Endothelial cell of hepatic sinusoid (primary cell): ENCODE data around the gene ASAP3.

ENCODE experiments used
- in situ Hi-C: cut with HindIII; loops from 2 replicates; pipeline ENCODE4 v1.10.0; 2017; ENCODE audit warnings: low sequenced_read_pairs

ASAP3 gene

DNA sequence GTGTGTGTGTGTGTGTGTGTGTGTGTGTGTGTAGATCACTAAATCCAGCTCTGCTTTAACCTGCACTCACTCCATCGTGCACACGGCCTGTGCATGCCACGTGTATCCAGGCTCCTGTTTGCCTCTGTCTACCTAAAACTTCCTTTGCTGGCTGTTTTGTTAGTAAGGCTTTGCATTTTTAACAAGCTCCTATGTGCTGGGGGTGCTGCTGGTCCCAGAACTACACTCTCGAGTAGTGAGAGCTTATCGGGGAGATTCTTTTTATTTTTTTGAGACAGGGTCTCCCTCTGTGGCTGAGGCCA, 58.8 kb downstream of the ASAP3 start:
- in situ Hi-C loops, result loop anchor here (10.0 kb wide), 1 partner anchor 70 kb away; no protein-coding TSS in a partner anchor

DNA sequence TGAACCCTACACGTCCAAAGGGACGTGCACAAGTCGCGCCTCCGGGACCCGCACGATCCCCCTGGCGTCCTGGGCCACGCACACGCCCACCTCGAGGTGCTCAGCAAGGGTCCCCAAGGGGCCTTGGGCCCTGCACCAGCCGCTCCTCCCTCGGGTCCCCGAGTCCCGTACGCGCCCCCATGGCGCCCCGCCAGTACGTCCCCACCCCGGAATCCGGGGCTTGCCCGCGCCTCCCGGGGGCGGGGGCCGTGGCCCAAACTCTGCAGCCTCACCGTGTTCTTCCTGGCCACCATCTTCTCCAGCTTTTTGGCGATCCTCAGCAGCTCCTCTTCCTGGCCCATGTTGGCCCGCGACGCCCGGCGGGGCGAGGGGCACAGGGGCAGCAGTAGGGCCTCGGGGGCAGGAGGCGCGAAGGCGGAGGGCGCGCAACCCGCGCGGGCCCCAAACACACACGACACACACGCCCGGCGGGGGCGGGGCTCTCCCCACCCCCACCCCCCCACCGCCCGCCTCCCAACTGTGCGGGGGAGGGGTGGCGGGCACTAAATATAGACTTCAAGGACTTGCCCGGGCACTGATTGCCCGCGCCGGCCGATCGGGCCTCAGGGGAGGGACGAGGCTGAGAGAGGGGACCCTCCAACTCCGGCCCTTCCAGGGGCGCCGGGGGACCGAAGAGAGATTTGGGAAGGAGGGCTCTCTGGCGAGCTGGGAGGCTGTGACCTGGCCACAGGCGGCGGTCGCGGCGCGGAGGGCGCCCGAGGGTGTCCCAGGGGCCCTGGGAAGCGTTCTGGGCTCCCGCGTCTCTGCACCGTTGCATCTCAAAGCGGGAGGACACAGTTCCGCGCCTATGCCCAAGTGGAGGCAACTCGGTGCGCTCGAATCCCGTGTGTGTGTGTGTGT, 59.4 kb downstream of the ASAP3 start, which contains the start of gene TCEA3:
TCEA3 (minus strand) TSS at position 456 of the 900 bp plus-strand sequence; CDS start at position 341, 115 bp downstream.
- in situ Hi-C loops, result loop anchor here (5.0 to 10.0 kb wide), 2 partner anchors 70 to 82 kb away; partner anchors contain the start of gene HNRNPR

DNA sequence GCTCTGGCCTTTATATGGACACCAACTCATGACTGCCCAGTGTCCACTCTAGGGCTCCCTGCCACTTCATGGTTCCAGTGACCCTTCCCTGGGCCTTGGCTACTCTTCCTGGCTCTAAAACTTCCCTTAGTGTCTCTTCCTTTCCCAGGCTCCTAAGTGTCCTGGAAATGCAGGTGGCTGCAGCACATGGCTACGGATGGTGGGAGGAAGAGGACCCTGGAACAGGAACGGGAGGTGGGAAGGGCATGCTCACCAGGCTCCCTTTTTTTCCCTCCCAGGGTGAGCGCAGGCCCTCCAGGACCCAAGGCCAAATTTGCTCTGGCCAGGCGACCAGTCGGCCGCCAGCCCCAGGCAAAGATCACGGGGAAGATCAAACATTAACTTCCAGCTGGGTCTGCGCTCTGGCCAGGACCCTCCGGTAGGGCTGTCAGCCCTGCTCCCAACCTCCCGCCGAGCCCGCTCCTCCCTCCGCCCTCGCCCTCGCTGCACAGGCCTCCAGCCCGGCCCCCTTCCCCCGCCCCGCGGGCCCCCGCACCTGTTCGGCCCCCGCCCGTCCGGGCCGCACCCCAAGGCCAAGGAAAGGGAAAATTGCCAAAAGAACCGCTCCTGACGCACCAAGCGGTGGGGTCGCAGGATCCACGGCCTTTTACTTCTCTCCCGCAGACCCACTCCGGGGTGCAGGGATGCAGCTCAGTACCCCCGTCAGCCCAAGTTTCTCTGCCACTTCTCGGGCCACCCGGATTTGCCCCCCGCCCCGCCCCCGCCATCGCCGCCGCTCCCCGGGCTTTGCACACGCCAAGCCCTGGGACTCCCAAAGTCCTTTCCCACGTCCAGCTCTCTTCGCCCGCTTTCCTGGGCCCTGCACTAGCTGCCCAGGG, 60.3 kb downstream of the ASAP3 start:
- in situ Hi-C loops, result loop anchor here (5.0 to 10.0 kb wide), 2 partner anchors 71 to 81 kb away; partner anchors contain the start of gene HNRNPR

DNA sequence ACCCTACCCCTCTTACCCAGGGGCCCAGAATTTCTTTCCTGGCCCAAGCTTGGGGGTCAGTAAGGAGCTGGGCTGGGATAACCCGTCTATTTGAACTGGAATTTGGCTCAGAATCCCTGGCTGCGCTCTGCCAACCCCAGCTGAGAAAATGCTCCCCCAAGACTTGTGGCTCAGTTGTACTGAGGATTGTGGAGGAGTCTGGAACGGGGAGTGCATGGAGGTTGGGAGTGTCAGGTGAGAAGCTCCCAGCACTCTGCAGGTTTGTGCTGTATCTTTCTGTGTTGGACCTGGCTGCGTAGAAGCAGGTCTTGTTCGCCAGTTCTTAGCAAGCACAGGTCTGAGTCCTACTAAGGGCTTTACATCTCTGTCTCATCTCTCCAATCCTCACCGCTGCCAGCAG, 61.0 kb downstream of the ASAP3 start:
- in situ Hi-C loops, result loop anchor here (5.0 to 10.0 kb wide), 2 partner anchors 72 to 81 kb away; partner anchors contain the start of gene HNRNPR

DNA sequence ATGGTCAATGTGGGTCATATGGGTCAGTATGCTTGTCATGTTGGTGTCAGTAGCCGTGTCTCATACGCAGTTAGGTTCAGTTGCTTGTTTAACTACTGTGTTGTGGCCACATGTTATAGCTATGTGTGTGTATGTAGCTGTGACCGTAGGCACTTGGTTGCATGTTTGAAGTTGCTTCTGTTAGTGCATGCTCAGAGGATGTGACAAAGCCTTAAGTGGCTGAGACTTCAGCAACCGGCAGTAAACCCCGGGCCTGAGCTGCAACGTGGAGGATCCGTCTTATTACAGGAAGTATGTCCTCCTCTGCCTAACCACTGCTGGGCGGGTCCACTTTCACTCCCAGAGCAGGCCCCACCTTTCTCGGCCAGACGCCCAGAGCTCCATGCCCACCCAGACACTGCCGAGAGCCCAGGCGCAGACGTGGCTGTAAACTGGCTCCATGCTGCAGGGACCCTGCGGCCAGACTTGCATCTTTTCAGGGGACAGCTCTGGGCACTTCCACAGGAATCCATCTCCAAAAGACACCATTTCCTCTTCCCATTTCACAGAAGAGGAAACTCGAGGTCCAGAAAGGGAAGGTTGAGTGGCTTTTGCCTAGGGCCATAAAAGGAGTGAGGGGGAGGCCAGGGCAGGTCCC, 61.6 kb downstream of the ASAP3 start:
- in situ Hi-C loops, result loop anchor here (5.0 to 10.0 kb wide), 2 partner anchors 72 to 80 kb away; partner anchors contain the start of gene HNRNPR

DNA sequence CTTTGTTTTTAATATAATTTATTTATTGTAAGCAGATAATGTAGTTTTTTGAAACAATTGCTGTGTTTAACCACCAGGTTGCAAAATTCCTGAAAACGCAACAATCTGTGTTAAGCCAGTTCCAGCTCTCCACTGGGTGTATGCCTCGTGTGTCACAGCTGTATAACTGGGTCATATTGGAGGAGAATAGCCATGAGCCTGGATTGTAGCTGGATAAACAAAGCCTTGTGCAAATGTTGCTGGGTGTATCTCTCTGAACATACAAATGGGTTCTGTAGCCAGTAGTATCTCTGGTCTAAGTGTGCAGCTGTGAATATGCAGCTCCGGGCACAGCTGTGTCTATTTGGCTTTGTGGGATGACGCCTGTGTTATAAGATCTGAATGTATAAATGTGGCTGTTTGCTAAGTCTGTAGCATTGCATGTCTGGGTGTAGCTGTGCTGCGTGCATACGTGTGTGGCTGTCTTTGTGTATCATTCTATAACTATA, 62.2 kb downstream of the ASAP3 start:
- in situ Hi-C loops, result loop anchor here (5.0 to 10.0 kb wide), 2 partner anchors 73 to 79 kb away; partner anchors contain the start of gene HNRNPR

DNA sequence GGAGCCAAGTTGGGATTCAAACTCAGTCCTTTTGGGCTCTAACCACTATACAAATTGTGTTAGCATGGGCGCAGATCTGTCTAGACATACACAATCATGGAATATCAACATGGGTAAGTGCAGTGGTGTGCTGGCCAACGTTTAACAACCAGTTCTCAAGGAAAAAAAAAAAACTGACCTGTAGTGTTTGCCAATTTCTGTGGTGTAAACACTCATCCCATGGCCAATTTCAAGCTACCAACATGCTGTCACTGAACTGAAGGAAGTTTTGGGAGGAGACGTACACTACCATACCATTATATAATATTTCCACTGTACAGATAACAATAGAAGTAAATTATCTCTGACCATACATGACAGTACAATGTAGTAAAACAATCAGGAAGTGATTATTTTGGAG, 62.6 kb downstream of the ASAP3 start:
- in situ Hi-C loops, result loop anchor here (5.0 to 10.0 kb wide), 2 partner anchors 73 to 79 kb away; partner anchors contain the start of gene HNRNPR

DNA sequence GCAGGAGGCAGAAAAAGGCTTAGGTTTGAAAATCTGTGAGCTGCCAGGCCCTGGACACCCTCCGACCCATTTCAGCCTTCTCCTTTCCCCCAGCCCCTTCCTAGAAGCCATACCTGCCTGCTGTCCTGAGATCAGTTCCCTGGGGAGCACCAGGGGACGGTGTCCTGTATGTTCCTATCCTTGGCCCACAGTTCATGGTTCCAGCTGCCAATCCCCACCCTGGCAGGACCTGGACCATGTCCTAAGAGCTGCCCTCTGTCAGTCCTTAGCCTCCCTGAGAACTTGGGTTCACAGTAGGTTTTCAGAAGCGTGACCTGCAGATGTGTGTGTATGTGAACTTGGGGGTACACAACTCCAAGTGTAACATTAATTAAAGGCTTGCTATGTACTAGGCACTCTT, 63.2 kb downstream of the ASAP3 start:
- in situ Hi-C loops, result loop anchor here (5.0 to 10.0 kb wide), 2 partner anchors 74 to 78 kb away; partner anchors contain the start of gene HNRNPR

DNA sequence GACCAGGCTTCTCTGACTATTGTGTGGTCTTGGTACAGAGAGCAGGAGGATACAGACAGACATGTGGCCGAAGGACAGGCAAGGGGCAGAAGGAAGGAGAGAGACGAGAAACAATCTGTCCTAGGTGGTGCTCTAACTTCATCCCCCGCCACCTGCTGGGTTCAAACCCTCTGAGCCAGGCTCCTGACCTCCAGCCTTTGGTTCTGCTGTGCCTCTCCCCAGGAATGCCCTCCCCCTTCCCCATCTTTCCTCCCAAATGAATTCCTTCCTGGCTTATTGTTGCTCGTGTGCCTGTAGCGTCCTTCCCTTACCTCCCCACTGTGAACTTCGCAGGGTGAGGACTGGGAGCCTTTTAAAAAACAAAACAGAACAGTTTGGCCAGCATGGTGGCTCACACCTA, 64.8 kb downstream of the ASAP3 start:
- in situ Hi-C loops, result no loop called here

DNA sequence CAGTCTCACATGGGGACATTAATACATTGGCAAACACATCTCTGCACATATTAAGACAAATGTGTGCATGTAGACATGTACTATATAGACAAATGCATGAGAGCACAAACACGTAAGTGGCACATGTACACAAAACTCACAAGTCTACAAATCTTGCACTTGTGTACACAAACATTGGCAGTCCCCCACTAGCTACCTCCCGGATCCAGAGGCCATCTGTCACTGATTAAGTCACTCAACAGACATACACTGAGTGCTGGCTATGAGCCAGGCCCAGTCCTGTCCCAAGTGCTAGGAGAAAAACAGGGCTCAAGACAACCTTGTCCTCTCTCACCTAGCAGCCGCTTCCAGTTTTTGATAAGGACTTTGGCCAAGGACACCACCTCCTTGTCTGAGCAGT, 66.4 kb downstream of the ASAP3 start:
- in situ Hi-C loops, result no loop called here

DNA sequence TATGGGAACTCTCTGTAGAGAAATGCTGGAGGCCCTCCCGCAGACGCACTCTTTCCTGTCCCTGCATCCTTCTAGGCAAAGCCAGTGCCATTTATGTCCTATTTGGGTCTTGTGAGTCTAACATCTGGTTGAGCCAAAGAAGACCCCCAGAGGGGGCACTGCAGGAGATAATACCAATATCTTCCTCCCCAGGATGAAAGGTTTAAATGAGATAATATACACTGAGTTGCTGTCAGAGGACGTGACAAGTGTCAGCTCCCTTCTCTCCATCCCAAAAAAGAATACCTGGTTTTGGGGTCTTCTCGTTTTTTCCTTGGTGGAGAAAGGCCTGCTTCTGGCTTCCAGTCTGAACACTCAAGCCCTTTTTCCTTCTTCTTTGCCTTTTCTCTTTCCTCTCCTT, 67.0 kb downstream of the ASAP3 start:
- in situ Hi-C loops, result no loop called here

DNA sequence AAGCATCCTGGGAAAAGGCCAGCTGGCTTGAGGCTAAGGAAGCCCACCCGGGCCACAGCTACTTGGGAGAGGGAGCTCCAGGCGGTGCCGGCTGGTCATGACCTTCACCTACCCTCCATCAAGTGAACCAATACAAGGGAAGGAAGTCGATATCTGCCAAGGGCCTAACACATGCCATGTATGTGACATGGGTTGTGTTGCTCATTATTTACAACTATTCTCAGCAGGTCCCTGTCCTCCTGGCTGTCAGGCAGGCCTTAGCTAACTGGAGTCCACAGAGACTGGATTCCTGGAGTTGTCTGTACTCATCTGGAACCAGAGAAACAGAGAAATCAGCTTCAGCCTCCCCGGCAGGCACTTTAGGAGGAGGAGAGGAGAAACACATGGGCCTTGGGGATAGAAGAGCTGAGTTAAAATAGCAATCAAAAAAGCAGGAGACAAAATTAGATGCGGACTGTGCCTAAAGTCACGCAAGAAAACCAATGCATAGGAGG, 75.1 kb downstream of the ASAP3 start:
- in situ Hi-C loops, result no loop called here

DNA sequence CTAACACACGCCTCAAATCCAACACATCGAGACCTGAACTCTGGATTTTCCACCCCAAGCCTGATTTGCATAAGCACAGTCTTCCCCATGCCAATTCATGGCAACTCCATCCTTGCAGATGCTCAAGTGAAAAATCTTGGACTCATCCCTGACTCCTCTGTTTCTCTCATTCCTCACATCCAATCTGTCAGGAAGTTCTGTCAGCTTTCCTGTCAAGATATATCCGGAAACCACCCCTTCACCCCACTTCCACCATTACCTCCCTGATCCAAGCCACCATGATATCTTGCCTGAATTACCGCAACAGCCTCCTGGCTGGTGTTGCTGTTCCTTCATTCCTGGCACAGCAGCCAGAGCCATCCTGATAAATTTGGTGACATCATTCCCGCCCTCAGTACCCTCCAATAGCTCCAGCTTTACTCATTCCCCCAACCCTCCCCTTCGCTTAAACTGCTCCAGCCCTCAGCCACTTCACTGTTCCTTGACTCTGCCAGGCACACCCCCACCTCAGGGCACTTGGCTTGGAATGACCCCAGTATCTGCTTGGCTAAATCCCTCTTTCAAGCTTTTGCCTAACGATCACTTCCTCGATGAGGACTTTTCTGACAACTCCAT, 76.9 kb downstream of the ASAP3 start:
- in situ Hi-C loops, result no loop called here

DNA sequence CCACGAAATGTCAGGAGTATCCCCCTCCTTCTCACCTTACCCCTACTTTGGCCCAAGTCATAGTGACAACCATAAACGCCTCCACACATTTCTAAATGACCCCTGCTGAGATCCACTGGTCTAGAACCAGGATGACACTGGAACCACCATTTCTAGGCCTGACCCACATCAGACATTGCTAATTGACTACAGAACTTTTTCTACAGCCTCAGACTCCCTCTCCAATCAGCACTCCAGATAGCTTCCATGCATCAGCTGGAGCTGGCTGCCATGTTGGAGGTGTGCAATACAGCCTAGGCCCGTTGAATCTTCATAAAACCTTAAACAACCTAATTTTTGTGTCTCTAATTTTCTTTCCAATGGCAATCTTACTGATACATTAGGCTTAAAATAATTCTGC, 78.0 kb downstream of the ASAP3 start:
- in situ Hi-C loops, result no loop called here

DNA sequence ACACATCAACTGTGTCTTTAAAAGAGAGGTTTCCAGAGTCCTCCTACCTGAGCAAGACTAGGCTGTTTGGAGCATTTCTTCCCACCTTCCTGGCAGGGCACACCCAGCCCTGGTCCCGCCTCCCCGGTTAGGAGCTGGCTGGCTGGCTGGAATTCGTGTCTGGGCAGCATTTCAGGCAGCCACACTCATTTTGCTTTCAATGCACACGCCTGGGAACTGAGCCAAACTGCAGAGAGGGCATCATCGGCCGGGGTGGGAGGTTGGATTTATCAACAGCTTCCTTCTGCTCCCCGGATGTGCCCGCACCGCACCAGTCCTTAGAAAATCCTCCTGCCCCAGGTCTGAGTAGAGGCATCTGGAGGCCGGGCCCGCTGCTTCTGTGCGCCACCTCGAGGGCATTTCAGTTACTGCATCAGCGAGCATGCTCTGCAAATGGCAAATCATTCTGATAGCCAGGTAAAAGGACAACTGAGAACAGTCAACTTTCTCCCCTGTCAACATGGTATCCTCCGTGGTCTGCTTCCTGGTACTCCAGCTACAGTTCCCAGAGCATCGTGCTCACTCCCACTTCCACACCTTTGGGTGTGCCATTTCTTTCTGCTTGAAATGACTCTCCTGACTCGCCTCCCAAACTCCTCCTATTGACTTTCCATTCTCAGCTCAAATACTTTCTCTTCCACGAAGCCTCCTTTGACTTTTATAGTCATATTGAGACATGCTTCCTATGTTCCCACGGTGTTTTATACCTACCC, 80.1 kb downstream of the ASAP3 start:
- in situ Hi-C loops, result no loop called here

DNA sequence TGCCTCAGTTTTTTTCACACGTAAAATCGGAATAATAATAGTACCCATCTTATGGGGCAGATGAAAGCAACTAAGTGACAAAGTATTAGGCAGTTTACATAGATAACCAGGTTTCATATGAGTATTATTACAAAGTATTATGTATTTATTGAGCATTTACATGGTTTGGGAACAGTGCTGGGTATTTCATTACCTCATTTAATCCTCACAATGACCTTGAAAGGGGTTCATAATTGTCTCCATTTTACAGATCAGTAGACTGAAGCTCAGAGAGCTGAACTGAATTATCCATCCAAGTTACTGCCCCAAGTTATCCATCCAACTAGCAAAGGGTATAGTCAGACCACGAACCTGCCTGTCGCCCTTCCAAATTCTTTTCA, 80.6 kb downstream of the ASAP3 start:
- in situ Hi-C loops, result no loop called here

DNA sequence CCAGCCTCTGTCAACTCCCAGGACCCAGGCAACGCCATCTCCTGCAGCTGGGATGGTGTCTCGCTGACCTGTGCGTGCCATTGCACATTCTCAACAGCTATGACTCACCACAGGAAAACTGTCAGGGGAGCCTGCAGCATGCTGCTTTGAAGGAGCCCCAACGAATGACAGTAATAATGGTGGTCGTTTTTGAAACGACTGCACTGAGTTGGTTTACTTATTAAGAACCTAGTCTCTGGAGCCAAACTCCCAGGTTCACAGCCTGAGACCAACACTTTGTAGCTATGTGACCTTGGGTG, 81.0 kb downstream of the ASAP3 start:
- in situ Hi-C loops, result no loop called here

DNA sequence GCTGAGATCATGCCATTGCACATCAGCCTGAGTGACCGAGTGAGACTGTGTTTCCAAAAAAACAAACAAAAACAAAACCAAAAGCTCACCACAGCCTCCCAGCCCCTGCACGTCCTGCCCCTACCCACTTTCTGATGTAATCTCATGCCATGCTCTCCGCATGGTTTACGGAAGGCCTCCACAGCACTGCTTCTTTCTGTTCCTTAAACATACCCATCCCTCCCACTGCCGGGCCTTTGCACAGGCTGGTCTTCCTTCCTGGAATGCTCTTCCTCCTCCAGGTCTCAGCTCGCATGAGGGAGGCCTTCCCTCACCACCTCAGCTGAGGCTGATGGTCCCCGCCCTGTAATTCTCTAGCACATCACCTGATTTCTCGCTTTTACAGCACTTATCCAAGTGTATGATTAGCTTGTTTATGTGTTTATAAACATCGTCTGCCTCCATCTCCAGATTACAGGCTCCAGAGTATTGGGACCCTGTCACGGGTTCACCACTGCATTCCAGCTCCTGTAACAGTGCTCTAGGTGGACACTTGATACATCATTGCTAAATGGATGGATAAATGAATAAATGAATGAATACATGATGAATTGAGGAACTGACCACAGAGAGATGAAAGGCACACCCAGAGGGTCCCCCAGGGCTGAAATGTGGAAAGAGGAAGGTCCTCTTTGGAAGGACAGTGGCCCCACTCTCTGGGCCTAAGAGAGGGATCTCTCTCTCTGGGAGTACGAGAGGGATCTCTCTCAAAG, 81.5 kb downstream of the ASAP3 start:
- in situ Hi-C loops, result no loop called here

DNA sequence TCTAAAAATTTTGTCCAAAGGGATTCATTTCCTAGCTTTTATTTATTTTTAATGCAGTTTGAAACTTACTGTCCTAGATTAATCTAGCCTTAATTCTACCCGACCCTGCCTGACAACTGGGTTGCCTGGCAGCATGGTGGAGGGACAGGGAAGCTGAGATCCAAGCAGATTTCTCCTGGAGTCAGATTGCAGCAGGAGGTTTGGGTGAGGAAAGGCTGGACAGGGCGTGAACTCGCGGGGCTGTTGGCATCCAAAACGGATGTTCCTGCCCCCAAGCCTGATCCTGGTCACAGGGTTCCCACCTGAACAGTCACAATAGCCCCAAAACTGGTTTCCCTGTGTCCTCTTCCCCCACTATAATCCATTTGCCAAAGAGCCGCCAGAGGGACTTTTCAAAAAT, 82.7 kb downstream of the ASAP3 start:
- in situ Hi-C loops, result no loop called here
